Measurements from ENCODE around the gene HSDL1.

Gene HSDL1

GRCh38 chr16:84182104-84182503 lies 37.1 kb upstream of the HSDL1 start:
- FAIRE-seq, result no peak
- DNase-seq (ENCODE audit: insufficient read length), result no peak
- no peak for TF ChIP-seq POLR2A (IDR thresholded peaks at IDR 0.05; ENCODE audit: low read depth, low read length)
- no peak for TF ChIP-seq POLR2AphosphoS5 (IDR thresholded peaks at IDR 0.05; ENCODE audit: low read depth, low read length)
- TF ChIP-seq TAF1 (IDR thresholded peaks at IDR 0.05; ENCODE audit: borderline replicate concordance, low read depth, low read length), result no peak

- no peak for FAIRE-seq
- TF ChIP-seq POLR2AphosphoS5 (IDR thresholded peaks at IDR 0.05; ENCODE audit: low read depth, low read length) (no peak), POLR2A (IDR thresholded peaks at IDR 0.05; ENCODE audit: low read depth, low read length) (no peak), TAF1 (IDR thresholded peaks at IDR 0.05; ENCODE audit: borderline replicate concordance, low read depth, low read length) (no peak)
- DNase-seq (ENCODE audit: insufficient read length), result no peak
Measured at GRCh38 chr16:84181144-84181915, 36.4 kb upstream of the HSDL1 start.

- no peak for FAIRE-seq
- TF ChIP-seq POLR2A (IDR thresholded peaks at IDR 0.05; ENCODE audit: low read depth, low read length) (no peak), TAF1 (IDR thresholded peaks at IDR 0.05; ENCODE audit: borderline replicate concordance, low read depth, low read length) (no peak), POLR2AphosphoS5 (IDR thresholded peaks at IDR 0.05; ENCODE audit: low read depth, low read length) (no peak)
- no peak for DNase-seq (ENCODE audit: insufficient read length)
Measured at GRCh38 chr16:84180519-84181140, 35.7 kb upstream of the HSDL1 start.

- FAIRE-seq (no peak), DNase-seq (ENCODE audit: insufficient read length) (no peak)
- no peak for TF ChIP-seq POLR2A (IDR thresholded peaks at IDR 0.05; ENCODE audit: low read depth, low read length)
- TF ChIP-seq TAF1 (IDR thresholded peaks at IDR 0.05; ENCODE audit: borderline replicate concordance, low read depth, low read length), result no peak
- no peak for TF ChIP-seq POLR2AphosphoS5 (IDR thresholded peaks at IDR 0.05; ENCODE audit: low read depth, low read length)
Measured at GRCh38 chr16:84179612-84180320, 34.8 kb upstream of the HSDL1 start.

- DNase-seq (ENCODE audit: insufficient read length) (no peak), FAIRE-seq (no peak)
- TF ChIP-seq TAF1 (IDR thresholded peaks at IDR 0.05; ENCODE audit: borderline replicate concordance, low read depth, low read length) (no peak), POLR2AphosphoS5 (IDR thresholded peaks at IDR 0.05; ENCODE audit: low read depth, low read length) (no peak), POLR2A (IDR thresholded peaks at IDR 0.05; ENCODE audit: low read depth, low read length) (no peak)
Measured at GRCh38 chr16:84178892-84179611, 34.1 kb upstream of the HSDL1 start.

GRCh38 chr16:84178146-84178765 lies 33.3 kb upstream of the HSDL1 start:
- DNase-seq (ENCODE audit: insufficient read length), result no peak
- TF ChIP-seq POLR2AphosphoS5 (IDR thresholded peaks at IDR 0.05; ENCODE audit: low read depth, low read length) (no peak), TAF1 (IDR thresholded peaks at IDR 0.05; ENCODE audit: borderline replicate concordance, low read depth, low read length) (no peak), POLR2A (IDR thresholded peaks at IDR 0.05; ENCODE audit: low read depth, low read length) (no peak)
- FAIRE-seq, result no peak

- no peak for TF ChIP-seq POLR2AphosphoS5 (IDR thresholded peaks at IDR 0.05; ENCODE audit: low read depth, low read length)
- no peak for TF ChIP-seq TAF1 (IDR thresholded peaks at IDR 0.05; ENCODE audit: borderline replicate concordance, low read depth, low read length)
- no peak for TF ChIP-seq POLR2A (IDR thresholded peaks at IDR 0.05; ENCODE audit: low read depth, low read length)
- DNase-seq (ENCODE audit: insufficient read length) (no peak), FAIRE-seq (no peak)
Measured at GRCh38 chr16:84177741-84178073, 32.7 kb upstream of the HSDL1 start.

GRCh38 chr16:84176192-84177053 lies 31.4 kb upstream of the HSDL1 start:
- FAIRE-seq (no peak), DNase-seq (ENCODE audit: insufficient read length) (no peak)
- TF ChIP-seq POLR2A (IDR thresholded peaks at IDR 0.05; ENCODE audit: low read depth, low read length) (no peak; the same call in 1 of the 2 replicates), TAF1 (IDR thresholded peaks at IDR 0.05; ENCODE audit: borderline replicate concordance, low read depth, low read length) (no peak)

GRCh38 chr16:84175350-84176081 lies 30.5 kb upstream of the HSDL1 start:
- FAIRE-seq (peak; percentile 40), DNase-seq (ENCODE audit: insufficient read length) (no peak)
- TF ChIP-seq POLR2AphosphoS5 (IDR thresholded peaks at IDR 0.05; ENCODE audit: low read depth, low read length) (no peak), TAF1 (IDR thresholded peaks at IDR 0.05; ENCODE audit: borderline replicate concordance, low read depth, low read length) (no peak), POLR2A (IDR thresholded peaks at IDR 0.05; ENCODE audit: low read depth, low read length) (no peak)

- FAIRE-seq, result no peak
- no peak for TF ChIP-seq TAF1 (IDR thresholded peaks at IDR 0.05; ENCODE audit: borderline replicate concordance, low read depth, low read length)
- TF ChIP-seq POLR2AphosphoS5 (IDR thresholded peaks at IDR 0.05; ENCODE audit: low read depth, low read length), result no peak
- DNase-seq (ENCODE audit: insufficient read length), result no peak
Measured at GRCh38 chr16:84174396-84174795, 29.4 kb upstream of the HSDL1 start.
